PFSK-1 (cell line): ENCODE measurements around the gene PIK3C3.

Source experiments
- FOXP2 ChIP-seq: optimal IDR thresholded peaks from 2 replicates; pipeline ENCODE3; 2011; ENCODE audit warnings: borderline replicate concordance, control low read depth, inconsistent platforms; ENCODE audit not compliant: insufficient read depth; ENCODE audit errors: extremely low read length, extremely low read depth
- POLR2AphosphoS5 ChIP-seq: IDR thresholded peaks from 2 replicates; pipeline ENCODE4 v1.6.1; 2012; ENCODE audit warnings: low read depth, mild to moderate bottlenecking, control low read depth, low read length, moderate library complexity
- REST ChIP-seq, 2 experiments: IDR thresholded peaks; 2 replicates each; pipeline versions ENCODE4 v1.6.1 to v1.8.0; 2011 to 2012; ENCODE audit warnings: low read depth in 2 of 2, low read length in 2 of 2, control low read depth in 1 of 2, inconsistent platforms in 1 of 2, mild to moderate bottlenecking in 1 of 2, moderate library complexity in 1 of 2; ENCODE audit not compliant: insufficient read depth in 1 of 2
- SIN3A ChIP-seq: IDR thresholded peaks from 2 replicates; pipeline ENCODE4 v1.6.1; 2012; ENCODE audit warnings: mild to moderate bottlenecking, low read length, moderate library complexity, borderline replicate concordance; ENCODE audit not compliant: insufficient read depth
- TAF1 ChIP-seq: IDR thresholded peaks from 2 replicates; pipeline ENCODE4 v1.6.1; 2012; ENCODE audit warnings: low read length, control low read depth, borderline replicate concordance; ENCODE audit not compliant: insufficient read depth

PIK3C3 gene

GRCh38 chr18:42107287-42107686 is 152.3 kb downstream of the PIK3C3 start:
- TF ChIP-seq SIN3A (no peak), TAF1 (no peak), FOXP2 (no peak), POLR2AphosphoS5 (no peak), REST (IDR thresholded peaks at IDR 0.05; ENCODE audit: insufficient read depth in 1 of 2, low read depth in 2 of 2, low read length in 2 of 2) (no peak)

GRCh38 chr18:42107691-42108450 is 152.8 kb downstream of the PIK3C3 start:
- TF ChIP-seq FOXP2 (no peak), REST (IDR thresholded peaks at IDR 0.05; ENCODE audit: insufficient read depth in 1 of 2, low read depth in 2 of 2, low read length in 2 of 2) (no peak), SIN3A (no peak), POLR2AphosphoS5 (no peak), TAF1 (no peak)

- TF ChIP-seq REST (IDR thresholded peaks at IDR 0.05; ENCODE audit: insufficient read depth in 1 of 2, low read depth in 2 of 2, low read length in 2 of 2) (no peak), FOXP2 (no peak), TAF1 (no peak), POLR2AphosphoS5 (no peak), SIN3A (no peak)
Measured at GRCh38 chr18:42112657-42113420, 157.8 kb downstream of the PIK3C3 start.

GRCh38 chr18:42113529-42114191 is 158.6 kb downstream of the PIK3C3 start:
- TF ChIP-seq FOXP2 (no peak), TAF1 (no peak), SIN3A (no peak), REST (IDR thresholded peaks at IDR 0.05; ENCODE audit: insufficient read depth in 1 of 2, low read depth in 2 of 2, low read length in 2 of 2) (no peak), POLR2AphosphoS5 (no peak)
